HL-60/S4 treated with retinoic acid at 250 ng/mL for 4 days and 3 days (cell line): ENCODE data around the gene GLB1L3.

ENCODE experiments used
- in situ Hi-C: fragments of 300-500 bp; cut with MboI; formaldehyde crosslinking; loops from 2 replicates; pipeline ENCODE4 v1.7.0; 2022; ENCODE audit warnings: low sequenced_read_pairs

The GLB1L3 gene

GRCh38 chr11:134275534-134276395 is at the start of gene GLB1L3:
Gene GLB1L3 (plus strand): TSS chr11:134276379. CDS start chr11:134276741, 362 bp downstream.
- in situ Hi-C loops: no loop called here

- in situ Hi-C loops: no loop called here
Observed at GRCh38 chr11:134226806-134227325, 49.3 kb upstream of the GLB1L3 start.

- in situ Hi-C loops: no loop called here
Observed at GRCh38 chr11:134228625-134229024, 47.6 kb upstream of the GLB1L3 start.

- in situ Hi-C loops: no loop called here
Observed at GRCh38 chr11:134229126-134229790, 46.9 kb upstream of the GLB1L3 start.

- in situ Hi-C loops: no loop called here
Observed at GRCh38 chr11:134230339-134230738, 45.8 kb upstream of the GLB1L3 start.

- in situ Hi-C loops: no loop called here
Observed at GRCh38 chr11:134231958-134232659, 44.1 kb upstream of the GLB1L3 start.

GRCh38 chr11:134233729-134234179 is 42.4 kb upstream of the GLB1L3 start:
- in situ Hi-C loops: no loop called here

- in situ Hi-C loops: no loop called here
Observed at GRCh38 chr11:134235399-134235798, 40.8 kb upstream of the GLB1L3 start.

GRCh38 chr11:134236834-134237556 is 39.2 kb upstream of the GLB1L3 start:
- in situ Hi-C loops: no loop called here

GRCh38 chr11:134237557-134237922 is 38.6 kb upstream of the GLB1L3 start:
- in situ Hi-C loops: no loop called here

- in situ Hi-C loops: no loop called here
Observed at GRCh38 chr11:134238956-134239355, 37.2 kb upstream of the GLB1L3 start.

GRCh38 chr11:134240592-134240991 is 35.6 kb upstream of the GLB1L3 start:
- in situ Hi-C loops: no loop called here

- in situ Hi-C loops: no loop called here
Observed at GRCh38 chr11:134242376-134242775, 33.8 kb upstream of the GLB1L3 start.

GRCh38 chr11:134243913-134244312 is 32.3 kb upstream of the GLB1L3 start:
- in situ Hi-C loops: no loop called here

GRCh38 chr11:134244593-134244992 is 31.6 kb upstream of the GLB1L3 start:
- in situ Hi-C loops: no loop called here

GRCh38 chr11:134245434-134245833 is 30.7 kb upstream of the GLB1L3 start:
- in situ Hi-C loops: no loop called here

GRCh38 chr11:134246100-134246499 is 30.1 kb upstream of the GLB1L3 start:
- in situ Hi-C loops: no loop called here

GRCh38 chr11:134246678-134247077 is 29.5 kb upstream of the GLB1L3 start:
- in situ Hi-C loops: no loop called here

GRCh38 chr11:134248910-134249480 is 27.2 kb upstream of the GLB1L3 start:
- in situ Hi-C loops: no loop called here

- in situ Hi-C loops: no loop called here
Observed at GRCh38 chr11:134250246-134250645, 25.9 kb upstream of the GLB1L3 start.
